ENCODE data around the gene IL23R. TPM values are rescaled to one million over a fixed set of nuclear protein-coding genes. Genes with fewer than 3 reads are reported as not detected.

Gene IL23R
- total RNA-seq, 2 donors from 2014 or later, result not detected

DNA sequence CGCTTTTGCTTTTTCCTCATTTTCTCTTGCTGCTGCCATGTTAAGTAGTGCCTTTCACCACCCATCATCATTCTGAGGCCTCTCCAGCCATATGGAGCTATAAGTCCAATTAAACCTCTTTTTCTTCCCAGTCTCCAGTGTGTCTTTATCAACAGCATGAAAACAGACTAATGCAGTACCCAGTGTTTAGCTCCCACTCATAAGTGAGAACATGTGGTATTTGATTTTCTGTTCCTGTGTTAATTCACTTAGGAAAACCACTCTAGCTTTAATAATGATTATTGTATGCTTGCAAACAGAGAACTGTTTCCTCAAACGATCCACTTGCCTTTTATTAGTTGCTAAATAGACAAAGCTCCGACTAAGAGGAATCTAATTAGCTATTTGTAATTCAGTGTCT, 43.3 kb downstream of the IL23R start:
- H3K27ac ChIP-seq (ENCODE audit: low read depth, low read length), result no peak overlapping the region
- H3K4me1 Mint-ChIP-seq, result no peaks in the 10 kb centered on the region
- WGBS, 2 experiments (ENCODE audit: insufficient coverage in 1 of 2, insufficient read length in 1 of 2), result 93 to 100% methylated on average over 2 to 3 of the region's 3 CpGs
- H3K27me3 Mint-ChIP-seq (ENCODE audit: insufficient read depth), result no peaks in the 10 kb centered on the region
- no peaks in the 10 kb centered on the region for H3K4me1 ChIP-seq (ENCODE audit: control insufficient read depth, insufficient read depth, low read length)
- no peaks in the 10 kb centered on the region for H3K9me3 ChIP-seq (ENCODE audit: control insufficient read depth, low read length)
- no peaks in the 10 kb centered on the region for H3K36me3 Mint-ChIP-seq (ENCODE audit: low read depth)
- H3K4me3 Mint-ChIP-seq, result no peak overlapping the region
- DNase-seq, result no peak
- no peak overlapping the region for H3K4me3 ChIP-seq (ENCODE audit: low read length)
- H3K9me3 Mint-ChIP-seq, result no peaks in the 10 kb centered on the region
- H3K9ac ChIP-seq (ENCODE audit: extremely low read depth, low read length, poor library complexity, severe bottlenecking), result no peak overlapping the region
- no peak overlapping the region for H3K27ac Mint-ChIP-seq
- H3K27me3 ChIP-seq (ENCODE audit: control insufficient read depth, insufficient read depth, low read length, poor library complexity, severe bottlenecking), result no peaks in the 10 kb centered on the region
- TF ChIP-seq, protein P1, sequence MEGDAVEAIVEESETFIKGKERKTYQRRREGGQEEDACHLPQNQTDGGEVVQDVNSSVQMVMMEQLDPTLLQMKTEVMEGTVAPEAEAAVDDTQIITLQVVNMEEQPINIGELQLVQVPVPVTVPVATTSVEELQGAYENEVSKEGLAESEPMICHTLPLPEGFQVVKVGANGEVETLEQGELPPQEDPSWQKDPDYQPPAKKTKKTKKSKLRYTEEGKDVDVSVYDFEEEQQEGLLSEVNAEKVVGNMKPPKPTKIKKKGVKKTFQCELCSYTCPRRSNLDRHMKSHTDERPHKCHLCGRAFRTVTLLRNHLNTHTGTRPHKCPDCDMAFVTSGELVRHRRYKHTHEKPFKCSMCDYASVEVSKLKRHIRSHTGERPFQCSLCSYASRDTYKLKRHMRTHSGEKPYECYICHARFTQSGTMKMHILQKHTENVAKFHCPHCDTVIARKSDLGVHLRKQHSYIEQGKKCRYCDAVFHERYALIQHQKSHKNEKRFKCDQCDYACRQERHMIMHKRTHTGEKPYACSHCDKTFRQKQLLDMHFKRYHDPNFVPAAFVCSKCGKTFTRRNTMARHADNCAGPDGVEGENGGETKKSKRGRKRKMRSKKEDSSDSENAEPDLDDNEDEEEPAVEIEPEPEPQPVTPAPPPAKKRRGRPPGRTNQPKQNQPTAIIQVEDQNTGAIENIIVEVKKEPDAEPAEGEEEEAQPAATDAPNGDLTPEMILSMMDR (conservative IDR thresholded peaks at IDR 0.05), result no peak
- no peaks in the 10 kb centered on the region for H3K36me3 ChIP-seq (ENCODE audit: control insufficient read depth, insufficient read depth, low read length)

DNA sequence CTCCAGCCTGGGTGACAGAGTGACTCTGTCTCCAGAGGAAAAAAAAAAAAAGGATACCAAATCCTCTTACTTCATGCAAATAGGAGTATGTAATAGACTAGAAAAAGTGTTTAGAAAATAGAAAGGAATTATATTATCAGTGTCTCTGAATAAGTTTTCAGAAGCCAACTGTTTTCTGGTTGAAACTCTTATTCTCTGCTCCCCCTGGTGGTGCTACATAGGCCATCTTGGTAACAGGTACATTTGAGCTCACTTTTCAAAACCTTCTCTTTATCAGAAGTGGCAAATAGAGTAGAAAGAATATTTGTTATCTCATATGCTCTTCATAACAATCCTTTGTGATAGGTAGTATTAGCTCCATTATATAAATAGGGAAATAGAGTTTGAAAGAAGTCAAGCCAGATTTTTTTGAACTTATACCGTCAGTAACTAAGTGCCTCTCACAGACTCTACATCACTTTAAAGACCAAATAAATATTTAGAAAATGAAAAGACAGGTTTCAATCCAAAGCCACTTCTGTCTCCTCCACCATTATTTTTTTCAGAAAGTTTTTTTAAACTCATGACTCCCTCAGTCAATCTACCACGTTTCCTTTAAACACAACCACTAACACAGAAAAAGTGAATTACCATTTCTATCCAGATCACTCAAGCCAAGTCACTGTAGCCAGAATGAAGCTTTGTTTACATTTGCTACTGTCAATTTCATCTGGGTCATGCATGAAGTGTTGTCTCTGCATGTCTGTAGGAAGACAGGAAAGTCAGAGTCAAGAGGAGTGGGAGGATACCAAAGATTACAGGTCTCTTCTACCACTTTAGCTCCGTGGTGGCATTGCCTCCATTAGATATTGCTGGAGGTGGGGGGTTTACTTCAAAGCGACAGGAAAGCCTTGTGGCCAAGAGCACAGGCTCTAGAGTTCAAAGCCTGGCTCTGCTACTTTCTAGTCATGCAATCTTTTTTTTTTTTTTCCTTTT, 45.6 kb downstream of the IL23R start:
- H3K36me3 Mint-ChIP-seq (ENCODE audit: low read depth), result no peaks in the 10 kb centered on the region
- peak; percentile 61 for DNase-seq
- Histone ChIP-seq H3K27me3 (ENCODE audit: control insufficient read depth, insufficient read depth, low read length, poor library complexity, severe bottlenecking) (no peaks in the 10 kb centered on the region), H3K9me3 (ENCODE audit: control insufficient read depth, low read length) (no peaks in the 10 kb centered on the region), H3K36me3 (ENCODE audit: control insufficient read depth, insufficient read depth, low read length) (no peaks in the 10 kb centered on the region), H3K9ac (ENCODE audit: extremely low read depth, low read length, poor library complexity, severe bottlenecking) (no peak overlapping the region), H3K4me1 (ENCODE audit: control insufficient read depth, insufficient read depth, low read length) (no peaks in the 10 kb centered on the region), H3K27ac (ENCODE audit: low read depth, low read length) (no peak overlapping the region), H3K4me3 (ENCODE audit: low read length) (no peak overlapping the region)
- TF ChIP-seq, protein P1 (conservative IDR thresholded peaks at IDR 0.05), result peak; percentile 90
- no peak overlapping the region for H3K4me3 Mint-ChIP-seq
- H3K4me1 Mint-ChIP-seq, result no peaks in the 10 kb centered on the region
- no peak overlapping the region for H3K27ac Mint-ChIP-seq
- no peaks in the 10 kb centered on the region for H3K9me3 Mint-ChIP-seq
- 85 to 90% methylated on average over 1 to 4 of the region's 4 CpGs for WGBS, 2 experiments (ENCODE audit: insufficient coverage in 1 of 2, insufficient read length in 1 of 2)
- no peaks in the 10 kb centered on the region for H3K27me3 Mint-ChIP-seq (ENCODE audit: insufficient read depth)

DNA sequence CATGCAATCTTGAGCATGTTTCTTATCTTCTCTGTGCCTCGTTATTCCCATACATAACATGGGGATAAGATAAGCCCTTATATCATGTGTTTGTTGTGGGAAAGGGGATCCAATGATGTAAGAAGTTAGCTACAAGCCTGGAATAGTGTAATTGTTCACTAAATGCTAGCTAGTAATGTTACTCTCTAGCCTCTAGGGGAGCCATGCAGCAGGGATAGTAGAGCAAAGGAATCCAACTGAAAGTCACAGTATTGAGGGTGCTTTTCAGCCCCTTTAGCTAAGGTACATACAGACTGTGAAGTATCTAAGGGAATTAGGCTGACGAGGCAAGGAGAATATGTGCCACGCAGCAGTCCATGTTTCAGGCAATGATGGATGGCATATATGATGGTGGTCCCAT, 46.9 kb downstream of the IL23R start:
- H3K4me3 ChIP-seq (ENCODE audit: low read length), result no peak overlapping the region
- peak; percentile 64 for DNase-seq
- H3K9me3 ChIP-seq (ENCODE audit: control insufficient read depth, low read length), result no peaks in the 10 kb centered on the region
- no peaks in the 10 kb centered on the region for H3K27me3 ChIP-seq (ENCODE audit: control insufficient read depth, insufficient read depth, low read length, poor library complexity, severe bottlenecking)
- H3K4me1 ChIP-seq (ENCODE audit: control insufficient read depth, insufficient read depth, low read length), result no peaks in the 10 kb centered on the region
- Mint-ChIP-seq H3K27ac (no peak overlapping the region), H3K36me3 (ENCODE audit: low read depth) (no peaks in the 10 kb centered on the region), H3K9me3 (no peaks in the 10 kb centered on the region), H3K4me1 (no peaks in the 10 kb centered on the region), H3K4me3 (no peak overlapping the region), H3K27me3 (ENCODE audit: insufficient read depth) (no peaks in the 10 kb centered on the region)
- 62 to 67% methylated on average over 2 to 3 of the region's 3 CpGs for WGBS, 2 experiments (ENCODE audit: insufficient coverage in 1 of 2, insufficient read length in 1 of 2)
- no peak overlapping the region for H3K27ac ChIP-seq (ENCODE audit: low read depth, low read length)
- H3K9ac ChIP-seq (ENCODE audit: extremely low read depth, low read length, poor library complexity, severe bottlenecking), result no peak overlapping the region
- no peaks in the 10 kb centered on the region for H3K36me3 ChIP-seq (ENCODE audit: control insufficient read depth, insufficient read depth, low read length)
- TF ChIP-seq, protein P1 (conservative IDR thresholded peaks at IDR 0.05), result peak; percentile 82
